ENCODE data around the gene MOSMO. TPM values are rescaled to one million over a fixed set of nuclear protein-coding genes. Genes with fewer than 3 reads are reported as not detected.

MOSMO gene
- total RNA-seq, 1 experiment from 2014 or later: 10.9 TPM

DNA sequence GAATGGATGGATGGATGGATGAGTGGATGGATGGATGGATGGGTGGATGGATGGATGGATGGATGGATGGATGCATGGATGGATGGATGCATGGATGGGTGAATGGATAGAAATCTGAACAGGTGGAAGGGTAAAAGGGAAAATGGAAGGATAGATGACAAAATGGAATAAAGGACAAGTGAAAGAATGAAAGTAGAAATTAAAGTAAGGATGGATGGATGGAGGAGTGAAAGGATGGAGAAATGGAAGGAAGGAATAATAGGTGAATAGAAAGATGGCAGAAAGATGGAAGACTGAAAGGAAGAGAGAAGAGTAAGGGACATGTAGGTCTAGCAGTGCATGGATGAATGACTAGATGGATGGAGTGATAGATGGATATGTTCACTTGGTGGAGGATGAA lies 114.3 kb downstream of the MOSMO start:
- Mint-ChIP-seq H3K4me3 (ENCODE audit: unreplicated experiment) (no peak overlapping the region), H3K36me3 (ENCODE audit: insufficient read depth, unreplicated experiment) (no peaks in the 10 kb centered on the region), H3K27me3 (ENCODE audit: insufficient read depth, unreplicated experiment) (peaks cover 9% of the 10 kb centered on the region), H3K27ac (ENCODE audit: unreplicated experiment) (no peak overlapping the region), H3K9me3 (ENCODE audit: unreplicated experiment) (peaks cover 6% of the 10 kb centered on the region), H3K4me1 (ENCODE audit: low read depth, unreplicated experiment) (no peaks in the 10 kb centered on the region)
- no peaks in the 10 kb centered on the region for H3K9me3 ChIP-seq
- intact Hi-C loops (cut with micrococcal nuclease; ENCODE audit: unreplicated experiment): loop anchor here (5.0 kb wide), 1 partner anchor 65 kb away; no protein-coding TSS in a partner anchor
- no peak overlapping the region for H3K4me3 ChIP-seq (ENCODE audit: low read depth, low read length)
- ChIA-PET CTCF (no interaction called here), POLR2A (no interaction called here)
- TF ChIP-seq CTCF (IDR thresholded peaks at IDR 0.05; ENCODE audit: insufficient read depth in 1 of 2, low read depth in 1 of 2, low read length in 1 of 2, severe bottlenecking in 1 of 2, unreplicated experiment in 1 of 2): no peak
- H3K36me3 ChIP-seq (ENCODE audit: control insufficient read depth, insufficient read depth, low read length): no peaks in the 10 kb centered on the region
- no peak for DNase-seq
- no TSS peak for BruUV-seq (replicated peaks)
- H3K27me3 ChIP-seq (replicated peaks; ENCODE audit: control insufficient read depth, insufficient read depth, low read length): no peaks in the 10 kb centered on the region
- H3K4me1 ChIP-seq: no peaks in the 10 kb centered on the region

- no peaks in the 10 kb centered on the region for H3K36me3 ChIP-seq (ENCODE audit: control insufficient read depth, insufficient read depth, low read length)
- H3K27me3 ChIP-seq (replicated peaks; ENCODE audit: control insufficient read depth, insufficient read depth, low read length): no peaks in the 10 kb centered on the region
- H3K4me3 Mint-ChIP-seq (ENCODE audit: unreplicated experiment): no peak overlapping the region
- peaks cover 9% of the 10 kb centered on the region for H3K27me3 Mint-ChIP-seq (ENCODE audit: insufficient read depth, unreplicated experiment)
- no peak for DNase-seq
- ChIA-PET POLR2A (no interaction called here), CTCF (no interaction called here)
- H3K27ac Mint-ChIP-seq (ENCODE audit: unreplicated experiment): no peak overlapping the region
- intact Hi-C loops (cut with micrococcal nuclease; ENCODE audit: unreplicated experiment): loop anchor here (5.0 kb wide), 1 partner anchor 64 kb away; no protein-coding TSS in a partner anchor
- no peak overlapping the region for H3K4me3 ChIP-seq (ENCODE audit: low read depth, low read length)
- H3K4me1 Mint-ChIP-seq (ENCODE audit: low read depth, unreplicated experiment): no peaks in the 10 kb centered on the region
- no TSS peak for BruUV-seq (replicated peaks)
- no peaks in the 10 kb centered on the region for H3K36me3 Mint-ChIP-seq (ENCODE audit: insufficient read depth, unreplicated experiment)
- H3K9me3 Mint-ChIP-seq (ENCODE audit: unreplicated experiment): peaks cover 6% of the 10 kb centered on the region
- no peaks in the 10 kb centered on the region for H3K9me3 ChIP-seq
- TF ChIP-seq CTCF (IDR thresholded peaks at IDR 0.05; ENCODE audit: insufficient read depth in 1 of 2, low read depth in 1 of 2, low read length in 1 of 2, severe bottlenecking in 1 of 2, unreplicated experiment in 1 of 2): no peak
- no peaks in the 10 kb centered on the region for H3K4me1 ChIP-seq
Observed at GRCh38 chr16:22123146-22123545, 115.2 kb downstream of the MOSMO start.

DNA sequence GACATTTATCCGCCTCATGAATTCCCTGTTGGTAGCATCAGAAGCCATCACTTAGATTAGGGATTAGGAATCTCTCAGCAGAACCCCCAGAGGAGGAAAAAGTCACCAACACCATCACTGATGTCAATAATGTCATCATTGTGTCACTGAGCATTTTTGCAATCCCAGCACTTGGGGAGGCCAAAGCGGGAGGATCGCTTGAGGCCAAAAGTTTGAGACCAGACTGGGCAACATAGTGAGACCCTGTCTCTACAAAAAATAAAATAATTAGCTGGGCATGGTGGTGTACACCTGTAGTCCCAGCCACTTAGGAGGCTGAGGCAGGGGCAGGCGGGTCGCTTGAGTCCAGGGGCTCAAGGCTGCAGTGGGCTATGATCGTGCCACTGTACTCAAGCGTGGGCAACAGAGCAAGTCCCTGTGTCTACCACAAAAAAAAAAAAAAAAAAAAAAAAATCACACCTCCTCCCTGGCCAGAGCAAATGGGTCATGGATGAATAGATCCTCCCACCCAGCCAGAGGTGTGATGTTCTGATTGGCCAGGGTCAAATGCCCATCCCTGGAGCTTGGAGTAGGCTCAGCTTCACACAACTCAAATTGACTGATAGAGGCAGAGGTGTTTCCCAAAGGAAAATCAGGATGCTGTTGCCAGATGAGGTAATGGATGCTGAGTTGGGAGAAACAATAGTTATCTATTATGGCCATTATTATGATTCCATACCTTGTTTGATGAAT lies 116.0 kb downstream of the MOSMO start:
- Mint-ChIP-seq H3K27ac (ENCODE audit: unreplicated experiment) (no peak overlapping the region), H3K9me3 (ENCODE audit: unreplicated experiment) (peaks cover 6% of the 10 kb centered on the region), H3K27me3 (ENCODE audit: insufficient read depth, unreplicated experiment) (peaks cover 9% of the 10 kb centered on the region), H3K4me1 (ENCODE audit: low read depth, unreplicated experiment) (no peaks in the 10 kb centered on the region), H3K36me3 (ENCODE audit: insufficient read depth, unreplicated experiment) (no peaks in the 10 kb centered on the region), H3K4me3 (ENCODE audit: unreplicated experiment) (no peak overlapping the region)
- no peaks in the 10 kb centered on the region for H3K36me3 ChIP-seq (ENCODE audit: control insufficient read depth, insufficient read depth, low read length)
- no peaks in the 10 kb centered on the region for H3K4me1 ChIP-seq
- H3K4me3 ChIP-seq (ENCODE audit: low read depth, low read length): no peak overlapping the region
- DNase-seq: no peak
- POLR2A ChIA-PET: no interaction called here
- H3K27me3 ChIP-seq (replicated peaks; ENCODE audit: control insufficient read depth, insufficient read depth, low read length): no peaks in the 10 kb centered on the region
- no peak for TF ChIP-seq CTCF (IDR thresholded peaks at IDR 0.05; ENCODE audit: insufficient read depth in 1 of 2, low read depth in 1 of 2, low read length in 1 of 2, severe bottlenecking in 1 of 2, unreplicated experiment in 1 of 2)
- BruUV-seq (replicated peaks): no TSS peak
- H3K9me3 ChIP-seq: no peaks in the 10 kb centered on the region
- intact Hi-C loops (cut with micrococcal nuclease; ENCODE audit: unreplicated experiment): loop anchor here (5.0 kb wide), 1 partner anchor 63 kb away; no protein-coding TSS in a partner anchor
- CTCF ChIA-PET: no interaction called here

Measured in Caco-2 (cell line).